SKM-1 treated with dmso at 0.1 percent for 144 hours (cell line): ENCODE data around the gene EPHA6.
"Not testable (repeated sequence)": the region's sequence is repeated elsewhere in the genome, so short reads cannot be mapped to it uniquely, and the experiment has no call there.

Source experiments
- DNase-seq: peaks from one replicate; lab custom pipeline; 2025; ENCODE audit not compliant: unreplicated experiment; lab: John Stamatoyannopoulos, UW

Gene EPHA6

DNA sequence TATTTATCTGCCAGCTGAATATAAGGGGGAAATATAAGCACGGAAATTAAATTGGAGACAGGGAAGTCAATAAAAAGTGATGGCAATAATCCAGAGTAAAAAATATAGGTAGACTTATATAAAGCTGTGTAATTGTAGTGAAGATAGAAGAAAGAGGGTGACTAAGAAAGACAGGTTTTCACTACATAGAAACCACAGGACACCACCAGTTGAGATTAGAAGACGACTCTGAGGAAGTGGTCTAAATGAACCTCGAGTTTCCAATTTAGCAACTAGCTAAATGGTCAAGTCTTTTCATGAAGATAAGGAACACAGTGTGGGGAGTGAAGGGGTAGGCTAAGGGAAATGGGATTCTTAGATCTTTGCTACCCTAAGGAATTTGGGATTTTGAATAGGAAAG, 761.3 kb downstream of the EPHA6 start:
- peak; percentile 7 for DNase-seq

DNA sequence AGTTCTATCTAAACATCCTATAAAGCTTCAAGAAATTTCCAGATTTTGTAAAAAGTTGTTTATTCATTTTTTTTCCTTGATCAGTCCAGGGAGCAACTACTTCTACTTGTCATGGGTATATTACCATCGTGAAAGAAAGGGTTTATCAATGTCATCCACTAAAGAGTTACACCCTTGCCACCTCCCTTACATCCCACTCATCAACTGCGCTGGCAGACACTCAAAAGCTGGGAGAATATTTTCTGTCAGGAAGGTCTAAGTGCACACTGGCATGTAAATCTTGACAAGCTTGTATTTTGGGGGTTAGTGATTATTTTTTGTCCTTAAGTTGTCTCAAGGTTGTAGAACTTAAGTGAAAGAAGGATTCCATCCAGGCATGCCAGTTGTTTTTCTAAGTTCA, 761.8 kb downstream of the EPHA6 start:
- DNase-seq: no peak

DNA sequence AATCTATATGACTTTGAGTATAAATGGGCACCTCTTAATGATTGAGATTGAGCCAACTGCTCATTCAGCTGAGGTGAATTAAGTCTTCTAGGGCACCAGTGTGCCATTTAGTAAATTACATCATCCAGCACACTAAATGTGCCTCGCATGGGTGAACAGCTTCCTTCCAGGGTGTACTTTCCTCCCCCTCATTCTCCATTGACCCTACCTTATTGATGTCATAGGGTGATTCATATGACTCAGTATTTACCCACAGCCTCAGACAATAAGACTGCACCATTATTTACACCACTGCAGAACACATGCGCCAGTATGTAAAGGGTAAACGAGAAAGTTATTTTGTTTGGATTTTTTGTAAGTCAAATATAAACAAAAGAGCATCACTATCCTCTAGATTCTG, 765.0 kb downstream of the EPHA6 start:
- DNase-seq: no peak

DNA sequence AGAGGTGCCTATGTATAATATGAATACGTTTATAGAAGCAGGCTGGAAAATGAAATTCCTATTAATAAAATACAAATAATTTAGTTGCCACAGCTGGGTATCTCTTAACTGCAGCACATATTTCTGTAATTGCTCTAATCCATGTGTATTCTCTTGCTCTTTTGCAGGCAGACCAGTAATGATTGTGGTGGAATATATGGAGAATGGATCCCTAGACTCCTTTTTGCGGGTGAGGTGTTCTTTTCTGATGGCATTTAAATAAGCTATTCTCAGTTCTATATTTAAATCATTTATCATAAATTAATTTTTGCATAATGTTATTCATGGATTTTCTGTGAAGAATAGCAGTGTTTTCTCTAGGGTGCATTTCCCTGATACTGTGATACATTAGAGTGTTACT, 796.2 kb downstream of the EPHA6 start:
- DNase-seq: no peak

DNA sequence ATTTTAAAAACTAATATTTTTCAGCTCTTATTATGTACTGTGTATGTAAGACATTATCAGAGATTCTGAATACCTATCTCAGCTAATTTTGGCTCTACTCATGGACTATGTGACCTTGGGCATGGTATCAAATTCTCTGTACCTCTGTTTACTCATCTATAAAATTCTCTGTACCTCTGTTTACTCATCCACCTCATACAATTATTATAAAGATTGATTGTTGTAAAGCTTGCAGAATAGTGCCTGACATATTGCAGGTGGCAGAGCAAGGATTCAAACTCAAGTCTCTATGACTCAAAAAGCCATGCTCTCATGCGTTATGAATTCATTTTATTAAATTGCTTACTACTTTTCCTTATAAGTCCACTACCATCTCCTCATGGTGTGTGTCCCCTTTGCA, 798.2 kb downstream of the EPHA6 start:
- no peak for DNase-seq

DNA sequence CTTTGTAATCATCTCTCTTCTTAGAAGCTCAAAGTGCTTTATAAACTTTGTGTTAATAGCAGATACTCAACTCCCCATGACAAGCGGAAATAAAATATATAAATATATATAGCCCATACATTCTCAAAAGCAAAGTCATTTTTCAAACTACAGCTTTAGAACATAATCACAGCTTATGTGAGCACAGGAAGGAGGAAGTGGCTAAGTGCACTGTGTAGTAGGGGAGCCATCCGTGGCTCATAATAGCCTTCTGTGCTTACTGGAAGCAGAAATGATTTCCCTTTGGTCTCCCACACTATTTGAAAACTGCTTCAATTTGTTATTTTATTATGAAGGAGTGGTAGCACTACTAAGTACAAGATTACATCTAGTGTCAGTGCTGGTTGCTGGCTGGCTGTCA, 798.7 kb downstream of the EPHA6 start:
- DNase-seq: no peak

DNA sequence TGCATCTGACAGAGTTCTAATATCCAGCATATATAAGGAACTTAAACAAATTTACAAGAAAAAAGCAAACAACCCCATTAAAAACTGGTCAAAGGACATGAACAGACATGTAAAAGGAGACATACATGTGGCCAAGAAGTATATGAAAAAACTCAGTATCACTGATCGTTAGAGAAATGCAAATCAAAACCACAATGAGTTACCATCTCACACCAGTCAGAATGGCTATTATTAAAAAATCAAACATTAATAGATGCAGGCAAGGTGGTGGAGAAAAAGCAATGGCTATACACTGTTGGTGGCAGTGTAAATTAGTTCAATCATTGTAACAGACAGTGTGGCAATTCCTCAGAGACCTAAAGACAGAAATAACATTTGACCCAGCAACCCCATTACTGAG, 806.1 kb downstream of the EPHA6 start:
- DNase-seq: not testable (repeated sequence)

- DNase-seq: no peak
Observed at GRCh38 chr3:97636465-97636864, 822.1 kb downstream of the EPHA6 start.

GRCh38 chr3:97646932-97647331, 832.5 kb downstream of the EPHA6 start:
- DNase-seq: no peak

- no peak for DNase-seq
Observed at GRCh38 chr3:97647441-97647982, 833.1 kb downstream of the EPHA6 start.

- no peak for DNase-seq
Observed at GRCh38 chr3:97655971-97656370, 841.6 kb downstream of the EPHA6 start.

DNA sequence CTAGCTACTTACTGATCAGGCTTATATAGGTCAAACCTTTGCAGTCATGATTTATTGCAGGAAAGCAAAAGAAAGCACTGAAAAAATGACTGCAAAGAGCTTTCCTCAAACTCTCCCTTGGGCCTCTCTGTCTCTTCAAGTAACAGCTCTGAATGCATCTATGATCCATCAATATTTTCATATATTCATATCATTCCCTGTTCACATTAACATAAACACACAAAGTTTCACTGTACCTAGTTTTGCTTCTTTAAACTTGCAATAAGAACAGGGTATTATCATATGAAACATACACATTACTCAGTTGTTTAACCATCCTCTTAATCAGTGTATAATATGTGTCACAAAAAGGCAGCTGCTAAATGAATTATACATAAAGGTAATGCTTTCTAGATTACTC, 842.2 kb downstream of the EPHA6 start:
- no peak for DNase-seq

- DNase-seq: peak; percentile 34
Observed at GRCh38 chr3:97658668-97659285, 844.4 kb downstream of the EPHA6 start.

GRCh38 chr3:97662264-97662663, 847.9 kb downstream of the EPHA6 start:
- DNase-seq: no peak

- DNase-seq: no peak
Observed at GRCh38 chr3:97662762-97663161, 848.4 kb downstream of the EPHA6 start.

DNA sequence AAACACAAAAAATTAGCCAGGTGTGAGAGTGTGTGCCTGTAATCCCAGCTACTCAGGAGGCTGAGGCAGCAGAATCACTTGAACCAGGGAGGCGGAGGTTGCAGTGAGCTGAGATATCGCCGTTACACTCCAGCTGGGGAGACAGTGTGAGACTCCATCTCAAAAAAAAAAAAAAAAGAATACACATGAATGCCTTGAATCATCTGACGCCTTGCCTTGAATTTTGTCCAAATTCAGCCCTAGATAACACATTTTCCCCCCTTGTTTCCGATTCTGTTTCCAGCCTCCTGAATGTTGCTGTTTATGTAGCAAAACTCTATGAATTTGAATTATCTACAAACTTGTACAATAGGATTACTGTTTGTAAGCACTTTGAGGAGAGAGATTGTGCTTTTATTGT, 851.5 kb downstream of the EPHA6 start:
- no peak for DNase-seq

DNA sequence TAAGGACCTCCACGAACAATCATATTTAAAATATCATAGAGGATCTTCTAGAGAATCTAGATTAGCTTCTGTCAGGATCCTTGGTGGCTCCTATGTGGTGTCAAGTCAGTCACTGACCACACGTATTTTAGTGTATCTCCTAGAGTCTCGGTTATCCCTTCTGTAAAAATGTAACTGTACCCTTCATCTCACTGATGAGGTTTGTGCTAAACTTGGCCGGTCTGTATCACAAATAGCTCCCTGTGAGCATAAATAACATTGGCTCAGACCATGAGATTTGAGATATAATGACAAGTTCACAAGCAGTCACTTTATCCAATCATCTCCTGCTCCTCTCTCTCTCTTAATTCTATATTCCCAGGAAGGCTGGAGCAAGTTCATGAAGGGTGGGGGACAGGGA, 856.6 kb downstream of the EPHA6 start:
- no peak for DNase-seq

DNA sequence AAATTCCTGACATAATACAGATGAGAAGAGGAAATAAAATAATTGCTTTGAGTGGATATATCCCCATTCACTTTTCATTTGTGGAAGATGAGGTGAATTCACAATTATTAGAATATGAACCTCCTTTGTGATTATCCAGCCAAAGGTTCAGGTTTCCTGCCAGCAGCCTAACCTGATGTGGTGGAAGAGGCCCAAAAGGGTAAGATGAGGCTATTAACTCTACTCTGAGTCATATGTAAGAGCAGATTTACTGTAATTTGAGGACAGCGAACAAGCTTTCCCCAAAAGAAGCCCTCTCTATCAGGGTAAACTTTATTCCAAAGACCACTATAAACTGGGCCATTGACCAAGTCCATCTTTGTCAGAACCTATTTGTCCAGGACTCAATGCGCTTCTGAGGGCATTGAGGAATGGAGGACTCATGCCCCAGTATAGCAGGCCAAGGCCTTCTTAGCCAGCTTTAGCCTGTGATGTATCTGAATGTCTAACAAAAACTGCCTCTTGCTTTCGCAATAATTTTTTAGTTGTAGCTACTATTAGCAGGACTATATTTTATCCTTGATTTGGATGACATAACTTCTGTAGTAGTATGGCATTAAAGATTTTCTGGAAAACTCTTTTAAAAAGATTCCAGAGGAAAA, 859.1 kb downstream of the EPHA6 start:
- DNase-seq: no peak

- DNase-seq: no peak
Observed at GRCh38 chr3:97674461-97674860, 860.1 kb downstream of the EPHA6 start.

DNA sequence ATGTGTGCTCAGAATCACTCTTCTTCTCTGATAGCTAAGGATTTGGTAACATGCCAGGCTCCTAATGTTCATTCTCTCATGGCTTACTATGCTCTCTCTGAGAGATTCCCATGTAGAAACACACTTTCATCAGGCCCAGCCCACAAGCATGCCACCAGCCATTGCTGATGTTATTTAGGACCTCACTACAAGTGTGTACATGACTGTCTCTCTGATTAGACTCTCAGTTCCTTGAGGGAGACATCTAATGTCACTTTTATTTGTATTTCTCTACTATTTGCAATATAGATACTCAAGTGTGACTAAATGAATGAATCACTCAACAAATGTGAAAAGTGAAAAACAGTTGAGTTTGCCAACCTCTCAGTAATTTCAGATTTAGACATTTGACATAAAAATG, 865.8 kb downstream of the EPHA6 start:
- no peak for DNase-seq

DNA sequence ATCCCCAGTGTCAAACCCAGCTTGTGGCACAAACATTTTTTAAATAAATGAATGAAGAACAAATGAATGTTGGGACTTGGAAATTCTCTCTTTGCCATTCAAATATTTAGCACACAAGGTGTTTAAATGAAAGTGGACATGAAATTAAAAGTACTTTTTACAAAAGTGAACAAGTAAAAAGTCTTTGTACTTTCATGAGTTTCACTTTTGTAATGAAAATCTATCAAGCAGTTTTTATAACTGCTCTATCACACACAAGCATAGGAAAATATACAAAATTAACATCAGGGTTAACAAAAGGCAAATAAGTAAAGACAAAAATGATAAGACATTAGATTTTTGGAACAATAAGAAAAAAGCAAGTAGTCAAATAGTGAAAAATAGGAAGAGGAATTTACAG, 866.3 kb downstream of the EPHA6 start:
- no peak for DNase-seq

DNA sequence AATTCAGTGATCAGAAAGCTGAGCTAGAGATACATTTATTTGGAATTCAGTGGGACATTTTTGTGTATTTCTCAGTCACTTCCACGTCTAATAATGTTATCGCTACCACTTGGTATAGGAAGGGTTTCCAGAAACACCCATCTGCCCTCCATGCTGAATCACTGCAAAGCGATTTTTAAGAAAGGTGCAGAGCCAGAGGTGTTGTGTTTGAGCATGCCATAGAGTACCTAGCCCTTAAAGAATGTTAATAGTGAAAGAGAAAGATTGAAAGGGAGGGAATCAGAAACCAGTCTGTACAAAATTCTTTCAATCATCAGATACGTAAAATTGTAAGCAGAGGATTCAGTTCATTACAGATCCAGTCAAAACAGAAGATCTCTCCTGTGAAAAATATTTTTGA, 870.1 kb downstream of the EPHA6 start:
- DNase-seq: no peak

DNA sequence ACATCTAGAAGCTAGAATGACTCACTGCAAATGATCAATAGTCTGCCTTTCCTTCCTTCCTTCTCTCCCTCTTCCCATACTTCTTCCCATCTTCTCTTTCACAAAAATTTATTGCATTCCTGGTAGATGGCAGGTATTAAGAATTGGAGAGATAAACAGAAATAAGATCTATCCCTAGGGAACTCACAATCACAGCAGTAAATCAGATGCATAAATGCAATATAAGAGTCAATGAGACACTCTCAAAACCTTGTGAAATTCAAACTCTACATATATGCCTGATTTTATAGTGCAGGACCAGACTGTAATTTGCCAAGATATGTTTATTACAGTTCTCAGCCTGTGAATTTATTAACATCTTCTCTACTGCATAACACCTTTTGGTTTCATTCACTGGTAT, 871.9 kb downstream of the EPHA6 start:
- DNase-seq: no peak
